Fibroblast of lung (primary cell): Measurements from ENCODE around the gene NPAS1. TPM values are rescaled to one million over a fixed set of nuclear protein-coding genes. Genes with fewer than 3 reads are reported as not detected.

Source experiments
- DNase-seq, 2 donors: peaks; one replicate each; pipeline versions ENCODE4 v3.0.0 to v3.0.0-alpha.2; 2010; ENCODE audit warnings: low read depth in 2 of 2
- H2AFZ ChIP-seq: 2 replicates; pipeline ENCODE4 v1.5.1; 2012; ENCODE audit warnings: low read length, control low read depth, inconsistent platforms
- H3K27ac ChIP-seq: 2 replicates; pipeline ENCODE4 v1.5.1; 2011; ENCODE audit warnings: low read length, control low read depth; ENCODE audit not compliant: insufficient read depth
- H3K27me3 ChIP-seq: 2 replicates; pipeline ENCODE4 v1.5.1; 2011; ENCODE audit warnings: mild to moderate bottlenecking, low read length; ENCODE audit not compliant: control insufficient read depth, insufficient read depth
- H3K36me3 ChIP-seq: 2 replicates; pipeline ENCODE4 v1.5.1; 2011; ENCODE audit warnings: low read length; ENCODE audit not compliant: control insufficient read depth, insufficient read depth
- H3K4me1 ChIP-seq: 2 replicates; pipeline ENCODE4 v1.5.1; 2011; ENCODE audit warnings: low read length; ENCODE audit not compliant: control insufficient read depth, insufficient read depth; ENCODE audit errors: extremely low read depth
- H3K4me2 ChIP-seq: 2 replicates; pipeline ENCODE4 v1.5.1; 2011; ENCODE audit warnings: low read length, control low read depth; ENCODE audit not compliant: insufficient read depth; ENCODE audit errors: extremely low read depth
- H3K4me3 ChIP-seq, 4 experiments: fragments of 200-600 bp in 1 of 4; sonication (generic) in 1 of 4; replicated peaks in 1 of 4; 2 replicates each; pipeline ENCODE4 v1.5.1; 2011 to 2016; ENCODE audit warnings: low read length in 4 of 4, low read depth in 3 of 4, mild to moderate bottlenecking in 3 of 4, control low read depth in 2 of 4, inconsistent platforms in 1 of 4, mixed read lengths in 1 of 4; ENCODE audit not compliant: insufficient read depth in 1 of 4; ENCODE audit errors: control extremely low read depth in 1 of 4
- H3K79me2 ChIP-seq: 2 replicates; pipeline ENCODE4 v1.5.1; 2012; ENCODE audit warnings: mild to moderate bottlenecking, low read length, inconsistent platforms; ENCODE audit not compliant: control insufficient read depth, insufficient read depth
- H3K9ac ChIP-seq: 2 replicates; pipeline ENCODE4 v1.5.1; 2011; ENCODE audit warnings: mild to moderate bottlenecking, low read length, control low read depth; ENCODE audit not compliant: insufficient read depth
- H3K9me3 ChIP-seq: 2 replicates; pipeline ENCODE4 v1.5.1; 2012; ENCODE audit warnings: low read depth, low read length; ENCODE audit not compliant: control insufficient read depth, insufficient read depth
- H4K20me1 ChIP-seq: 2 replicates; pipeline ENCODE4 v1.5.1; 2011; ENCODE audit warnings: low read length; ENCODE audit not compliant: control insufficient read depth, insufficient read depth; ENCODE audit errors: extremely low read depth
- EZH2 ChIP-seq: IDR thresholded peaks from 2 replicates; pipeline ENCODE4 v1.5.1; 2012; ENCODE audit warnings: low read length, control low read depth, mild to moderate bottlenecking; ENCODE audit errors: missing control alignments
- polyA plus RNA-seq, 2 donors: library from polyadenylated mRNA; depleted of rRNA in 1 of 2; stranded (reverse) in 1 of 2; unstranded in 1 of 2; fragments of >200 nt; gene quantifications; 2 replicates each; pipeline ENCODE4 v1.2.1, GENCODE V29; 2011 to 2012; ENCODE audit warnings: missing spikeins in 1 of 2
- total RNA-seq: library from RNA; depleted of rRNA; stranded (reverse); fragments of >200 nt; gene quantifications from 2 replicates; pipeline ENCODE4 v1.2.1, GENCODE V29; 2014
- TF ChIP-seq, protein P1 (sequence below), 2 donors: IDR thresholded peaks in 1 of 2; conservative IDR thresholded peaks in 1 of 2; 1 replicate in 1 of 2; 2 replicates in 1 of 2; pipeline ENCODE4 v1.5.1; 2011 to 2012; ENCODE audit warnings: low read length in 2 of 2, control low read depth in 1 of 2, inconsistent platforms in 1 of 2, low read depth in 1 of 2, mild to moderate bottlenecking in 1 of 2

Gene NPAS1
- total and polyA plus RNA-seq, 2 donors (not counting 1 experiment from before 2014, with no cell fraction given): 0.22 to 0.33 TPM

DNA sequence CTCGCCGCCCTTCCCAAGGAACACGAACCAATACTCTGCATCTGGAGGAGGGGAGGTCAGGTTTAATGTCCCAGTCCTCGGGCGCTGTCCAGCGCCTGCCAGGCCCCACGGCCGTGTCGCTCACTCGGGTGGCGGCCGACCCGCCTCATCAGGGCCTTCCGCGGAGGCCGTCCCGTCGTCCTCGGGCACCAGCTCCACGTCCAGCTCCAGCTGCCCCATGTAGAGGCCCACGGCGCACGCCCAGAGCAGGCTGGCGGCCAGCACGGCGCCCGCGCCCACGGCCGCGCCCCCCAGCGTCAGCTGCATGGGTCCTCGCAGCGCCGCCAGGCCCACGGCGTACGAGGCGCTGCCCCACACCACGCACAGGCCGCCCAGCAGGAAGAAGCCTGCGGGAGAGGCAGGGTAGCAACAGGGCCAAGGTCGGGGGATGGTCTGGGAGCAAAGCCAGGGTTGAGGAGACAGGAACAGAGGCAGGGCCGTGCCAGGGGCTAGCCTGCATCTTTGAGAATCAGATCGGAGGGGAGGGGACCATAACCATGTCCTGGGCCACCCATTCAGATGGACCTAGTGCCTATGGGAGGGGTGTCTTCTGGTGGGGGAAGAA, 26.3 kb downstream of the NPAS1 start:
- DNase-seq: no peak
- Histone ChIP-seq H3K4me3 (no peak overlapping the region), H3K27me3 (no peaks in the 10 kb centered on the region), H3K4me1 (no peaks in the 10 kb centered on the region), H3K79me2 (no peaks in the 10 kb centered on the region), H3K9ac (no peak overlapping the region), H2AFZ (no peak overlapping the region), H3K9me3 (no peaks in the 10 kb centered on the region), H3K27ac (no peak overlapping the region), H3K36me3 (no peaks in the 10 kb centered on the region), H4K20me1 (no peaks in the 10 kb centered on the region), H3K4me2 (no peak overlapping the region)
- TF ChIP-seq EZH2: no peak

DNA sequence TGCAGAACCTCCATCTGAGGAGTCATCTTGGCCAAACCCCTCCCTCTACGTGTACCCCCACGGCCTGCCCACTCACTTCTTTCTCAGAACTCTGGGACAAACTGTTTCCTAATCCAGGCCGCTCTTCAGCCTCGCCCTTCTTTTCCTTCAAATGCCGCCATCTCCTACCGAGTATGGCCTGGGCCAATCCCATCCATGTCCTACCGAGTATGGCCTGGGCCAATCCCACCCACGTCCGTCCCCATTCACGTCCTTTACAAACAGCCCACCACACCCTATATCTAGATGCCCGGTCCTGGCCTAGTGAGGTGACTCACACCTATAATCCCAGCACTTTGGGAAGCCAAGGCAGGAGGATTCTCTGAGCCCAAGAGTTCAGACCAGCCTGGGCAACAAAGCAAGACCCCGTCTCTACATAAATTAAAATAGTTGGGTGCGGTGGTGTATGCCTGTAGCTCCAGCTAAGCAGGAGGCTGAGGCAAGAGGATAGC, 27.7 kb downstream of the NPAS1 start:
- H3K9ac ChIP-seq: no peak overlapping the region
- peak overlapping the region; percentile 31 to 87 (median 74) for H3K4me3 ChIP-seq
- H3K27me3 ChIP-seq: no peaks in the 10 kb centered on the region
- DNase-seq: no peak
- no peak overlapping the region for H3K27ac ChIP-seq
- TF ChIP-seq, protein P1, sequence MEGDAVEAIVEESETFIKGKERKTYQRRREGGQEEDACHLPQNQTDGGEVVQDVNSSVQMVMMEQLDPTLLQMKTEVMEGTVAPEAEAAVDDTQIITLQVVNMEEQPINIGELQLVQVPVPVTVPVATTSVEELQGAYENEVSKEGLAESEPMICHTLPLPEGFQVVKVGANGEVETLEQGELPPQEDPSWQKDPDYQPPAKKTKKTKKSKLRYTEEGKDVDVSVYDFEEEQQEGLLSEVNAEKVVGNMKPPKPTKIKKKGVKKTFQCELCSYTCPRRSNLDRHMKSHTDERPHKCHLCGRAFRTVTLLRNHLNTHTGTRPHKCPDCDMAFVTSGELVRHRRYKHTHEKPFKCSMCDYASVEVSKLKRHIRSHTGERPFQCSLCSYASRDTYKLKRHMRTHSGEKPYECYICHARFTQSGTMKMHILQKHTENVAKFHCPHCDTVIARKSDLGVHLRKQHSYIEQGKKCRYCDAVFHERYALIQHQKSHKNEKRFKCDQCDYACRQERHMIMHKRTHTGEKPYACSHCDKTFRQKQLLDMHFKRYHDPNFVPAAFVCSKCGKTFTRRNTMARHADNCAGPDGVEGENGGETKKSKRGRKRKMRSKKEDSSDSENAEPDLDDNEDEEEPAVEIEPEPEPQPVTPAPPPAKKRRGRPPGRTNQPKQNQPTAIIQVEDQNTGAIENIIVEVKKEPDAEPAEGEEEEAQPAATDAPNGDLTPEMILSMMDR (conservative IDR thresholded peaks at IDR 0.05 in 1 of 2, IDR thresholded peaks at IDR 0.05 in 1 of 2; ENCODE audit: low read depth in 1 of 2, low read length in 2 of 2): no peak
- no peak for TF ChIP-seq EZH2
- peak overlapping the region; percentile 67 for H3K4me2 ChIP-seq
- peak overlapping the region; percentile 72 for H2AFZ ChIP-seq
- no peaks in the 10 kb centered on the region for H3K36me3 ChIP-seq
- no peaks in the 10 kb centered on the region for H3K4me1 ChIP-seq
- H3K79me2 ChIP-seq: no peaks in the 10 kb centered on the region
- no peaks in the 10 kb centered on the region for H3K9me3 ChIP-seq
- no peaks in the 10 kb centered on the region for H4K20me1 ChIP-seq

DNA sequence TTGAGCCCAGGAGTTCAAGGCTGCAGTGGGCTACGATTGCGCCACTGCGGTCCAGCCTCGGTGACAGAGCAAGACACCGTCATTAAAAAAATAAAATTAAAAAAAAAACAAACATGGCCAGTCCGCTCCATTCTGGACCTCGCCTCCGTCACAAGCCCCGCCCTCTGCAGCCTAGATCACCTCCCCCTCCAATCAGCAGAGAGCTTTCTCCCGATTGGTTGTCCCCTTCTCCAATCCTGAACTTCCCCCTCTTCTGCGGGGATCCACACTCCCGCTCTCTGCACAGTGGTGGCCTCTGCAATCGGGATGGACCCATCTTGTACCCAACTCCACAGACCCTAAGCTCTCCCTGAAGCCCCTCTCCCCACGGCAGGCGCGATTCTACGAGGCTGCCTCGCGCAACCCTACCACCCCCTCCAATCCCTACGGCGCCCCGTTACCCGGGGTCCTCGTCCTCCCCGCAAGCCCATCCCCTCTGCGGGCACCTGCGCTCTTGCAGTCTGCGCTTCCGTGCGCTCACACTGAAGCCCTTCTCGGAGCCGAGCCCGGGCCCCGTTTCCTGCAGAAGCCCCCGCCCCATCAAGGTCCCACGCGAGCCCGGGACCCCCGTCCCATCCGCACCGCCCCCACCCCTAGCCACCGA, 28.2 kb downstream of the NPAS1 start:
- no peaks in the 10 kb centered on the region for H3K79me2 ChIP-seq
- peak overlapping the region; percentile 40 for H3K9ac ChIP-seq
- H2AFZ ChIP-seq: peak overlapping the region; percentile 90
- DNase-seq: peak; percentile 85 to 93
- H3K4me1 ChIP-seq: no peaks in the 10 kb centered on the region
- peak overlapping the region; percentile 79 for H3K4me2 ChIP-seq
- no peaks in the 10 kb centered on the region for H3K27me3 ChIP-seq
- peak overlapping the region; percentile 68 to 87 (median 74) for H3K4me3 ChIP-seq
- H3K9me3 ChIP-seq: no peaks in the 10 kb centered on the region
- H3K27ac ChIP-seq: no peak overlapping the region
- H4K20me1 ChIP-seq: no peaks in the 10 kb centered on the region
- no peak for TF ChIP-seq EZH2
- TF ChIP-seq, protein P1 (conservative IDR thresholded peaks at IDR 0.05 in 1 of 2, IDR thresholded peaks at IDR 0.05 in 1 of 2; ENCODE audit: low read depth in 1 of 2, low read length in 2 of 2): no peak
- no peaks in the 10 kb centered on the region for H3K36me3 ChIP-seq
